CD4-positive, alpha-beta T cell treated with Interleukin-6 at 100 ng/mL for 8 hours (primary cell): ENCODE data around the gene LRP5.
"Not testable (repeated sequence)": the region's sequence is repeated elsewhere in the genome, so short reads cannot be mapped to it uniquely, and the experiment has no call there.

Experiments
- DNase-seq: peaks from one replicate; pipeline ENCODE4 v3.0.0-alpha.2; 2020; ENCODE audit warnings: mixed read lengths, low spot score

Gene LRP5

DNA sequence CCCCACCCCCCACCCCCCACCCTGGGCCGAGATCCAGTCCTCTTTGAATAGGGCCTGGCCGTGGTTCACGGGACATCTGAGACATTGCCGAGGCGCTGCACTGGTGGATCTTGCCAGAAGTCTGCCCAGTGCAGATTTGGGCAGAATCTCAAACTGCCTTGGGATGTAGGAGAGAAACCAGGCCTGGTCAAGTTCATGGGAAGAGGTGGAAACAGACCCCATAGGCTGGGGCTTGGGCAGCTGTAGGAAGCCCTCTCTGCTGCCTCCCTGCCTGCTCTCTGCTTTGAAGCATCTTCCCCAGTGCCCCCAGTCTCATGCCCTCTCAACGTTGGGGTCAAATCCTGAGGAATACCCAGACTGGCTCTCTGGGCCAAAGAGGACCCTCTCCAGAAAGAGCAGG lies 132.2 kb downstream of the LRP5 start:
- DNase-seq = no peak

DNA sequence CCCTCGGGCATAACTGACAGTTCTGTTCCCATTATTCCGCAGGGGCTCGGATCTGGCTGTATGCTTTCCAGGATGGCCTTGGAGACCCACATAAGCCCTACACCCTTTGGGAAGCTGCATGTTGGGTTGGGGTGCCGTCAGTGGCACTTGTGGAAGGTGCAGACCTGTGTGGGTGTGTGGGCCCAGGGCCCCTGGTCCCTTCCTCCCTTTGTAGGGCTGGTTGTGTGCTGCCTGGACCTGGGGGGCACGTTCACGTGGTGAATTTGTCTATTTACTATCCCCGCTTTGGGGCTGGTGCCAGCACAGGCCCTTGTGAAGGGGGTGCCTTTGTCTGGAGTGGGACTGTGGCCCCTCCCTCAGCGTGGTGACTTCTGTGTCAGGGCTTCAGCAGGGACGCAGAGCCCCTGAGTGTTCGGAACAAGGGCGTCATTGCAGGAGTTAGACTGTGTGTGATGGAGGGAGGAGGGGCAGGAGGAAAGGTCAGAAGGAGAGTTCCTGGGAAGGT lies 133.2 kb downstream of the LRP5 start:
- DNase-seq = no peak

DNA sequence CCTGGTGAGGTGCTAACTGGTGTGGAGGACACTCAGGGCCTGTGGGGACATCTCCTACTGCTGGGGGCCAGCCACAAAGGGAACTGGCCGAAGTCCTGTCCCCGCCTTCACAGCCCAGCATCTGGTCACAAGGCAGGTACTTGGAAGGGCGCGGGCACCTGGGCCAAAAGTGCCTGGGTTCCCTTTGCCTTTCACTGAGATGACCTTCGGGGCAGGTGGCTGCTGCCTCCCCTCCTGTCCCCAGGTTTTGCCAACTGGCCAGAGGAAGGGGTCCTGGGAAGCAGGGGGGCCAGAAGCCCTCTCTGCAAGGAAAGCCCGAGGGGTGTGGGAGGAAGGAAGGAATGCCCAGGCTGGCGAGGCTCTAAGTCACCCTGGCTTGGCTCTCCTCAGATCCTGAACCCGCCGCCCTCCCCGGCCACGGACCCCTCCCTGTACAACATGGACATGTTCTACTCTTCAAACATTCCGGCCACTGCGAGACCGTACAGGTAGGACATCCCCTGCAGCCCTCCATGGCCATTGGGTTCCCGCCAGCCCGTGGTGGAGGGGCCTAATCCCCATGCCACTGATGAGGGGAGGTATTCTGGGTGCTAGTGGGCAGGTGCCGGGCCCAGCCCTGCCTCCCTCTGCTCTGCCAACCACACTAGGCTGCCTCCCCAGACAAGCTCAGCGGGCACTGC lies 133.8 kb downstream of the LRP5 start:
- DNase-seq = no peak

DNA sequence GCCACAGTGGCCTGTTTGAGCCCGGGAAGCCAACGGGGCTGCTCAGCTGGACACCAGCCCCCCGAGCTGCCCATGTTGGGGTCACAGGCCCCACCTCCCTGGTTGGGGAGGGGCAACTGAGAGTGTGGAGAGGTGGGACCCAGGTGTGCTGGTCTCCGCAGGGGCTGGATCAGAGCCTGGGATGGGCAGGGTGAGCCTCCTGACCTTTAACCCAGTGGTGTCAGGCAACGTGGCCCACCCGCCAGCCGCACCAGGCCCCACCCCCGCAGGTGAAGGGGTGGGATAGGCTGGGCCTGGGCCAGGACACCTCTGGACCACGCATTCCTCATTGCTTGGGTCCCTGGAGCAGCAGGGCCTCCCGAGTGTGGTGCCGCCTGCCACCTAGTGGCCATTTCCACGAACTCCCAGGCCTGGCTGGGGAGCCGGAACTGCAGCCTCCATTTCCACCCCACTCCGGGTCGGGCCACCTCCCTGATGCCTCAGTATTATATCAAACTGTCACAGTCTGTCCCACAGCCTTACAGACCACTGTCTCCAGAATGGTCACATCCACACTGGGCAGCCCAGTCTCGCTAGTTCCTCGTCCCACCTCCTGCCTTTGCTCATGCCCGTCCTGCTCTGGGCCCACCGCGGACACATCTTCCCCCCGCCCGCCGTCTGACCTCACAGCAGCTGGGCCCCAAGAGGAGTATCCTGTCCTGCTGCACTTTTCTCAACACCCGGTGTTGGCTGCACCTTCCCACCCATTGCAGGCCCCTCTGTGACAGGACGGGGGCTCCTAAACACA lies 134.8 kb downstream of the LRP5 start:
- DNase-seq = peak; percentile 72

DNA sequence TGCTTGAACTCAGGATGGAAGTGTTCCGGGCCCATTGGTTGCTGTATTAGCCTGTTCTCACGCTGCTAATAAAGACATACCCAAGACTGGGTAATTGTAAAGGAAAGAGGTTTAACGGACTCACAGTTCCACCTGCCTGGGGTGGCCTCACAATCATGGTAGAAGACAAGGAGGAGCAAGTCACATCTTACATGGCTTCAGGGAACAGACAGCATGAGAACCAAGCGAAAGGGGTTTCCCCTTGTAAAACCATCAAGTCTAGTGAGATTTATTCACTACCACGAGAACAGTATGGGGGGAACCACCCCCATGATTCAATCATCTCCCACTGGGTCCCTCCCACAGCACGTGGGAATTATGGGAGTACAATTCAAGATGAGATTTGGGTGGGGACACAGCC lies 135.5 kb downstream of the LRP5 start:
- not testable (repeated sequence) for DNase-seq

DNA sequence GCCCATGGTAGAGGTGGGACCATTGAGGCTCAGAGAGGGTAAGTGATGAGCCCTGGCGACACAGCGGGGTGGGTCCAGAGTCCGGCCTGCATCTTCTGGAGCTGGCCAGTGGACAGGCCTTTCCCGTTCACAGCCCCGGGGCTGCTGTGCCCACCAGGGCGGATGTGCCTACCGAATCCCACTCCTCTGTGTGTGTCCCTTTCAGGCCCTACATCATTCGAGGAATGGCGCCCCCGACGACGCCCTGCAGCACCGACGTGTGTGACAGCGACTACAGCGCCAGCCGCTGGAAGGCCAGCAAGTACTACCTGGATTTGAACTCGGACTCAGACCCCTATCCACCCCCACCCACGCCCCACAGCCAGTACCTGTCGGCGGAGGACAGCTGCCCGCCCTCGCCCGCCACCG lies 136.2 kb downstream of the LRP5 start:
- no peak for DNase-seq

DNA sequence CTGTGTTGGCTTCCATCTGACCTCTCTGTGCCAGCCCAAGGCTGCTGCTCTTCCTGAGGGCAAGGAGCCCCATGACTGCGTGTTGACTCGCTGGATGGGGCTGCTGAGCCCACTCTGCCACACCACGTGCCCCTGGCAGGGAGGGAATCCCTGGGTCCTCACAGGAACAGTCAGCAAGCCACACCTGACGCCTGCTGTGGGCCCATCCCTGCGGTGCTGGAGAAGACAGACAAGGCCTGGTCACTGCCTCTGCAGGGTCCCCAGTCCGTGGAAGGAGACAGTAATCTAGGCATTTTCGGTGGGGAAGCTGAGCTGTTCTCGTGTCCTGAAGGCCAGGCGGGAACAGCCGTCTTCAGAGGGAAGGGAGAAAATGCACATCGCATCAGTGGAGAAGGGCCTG lies 137.6 kb downstream of the LRP5 start:
- no peak for DNase-seq

DNA sequence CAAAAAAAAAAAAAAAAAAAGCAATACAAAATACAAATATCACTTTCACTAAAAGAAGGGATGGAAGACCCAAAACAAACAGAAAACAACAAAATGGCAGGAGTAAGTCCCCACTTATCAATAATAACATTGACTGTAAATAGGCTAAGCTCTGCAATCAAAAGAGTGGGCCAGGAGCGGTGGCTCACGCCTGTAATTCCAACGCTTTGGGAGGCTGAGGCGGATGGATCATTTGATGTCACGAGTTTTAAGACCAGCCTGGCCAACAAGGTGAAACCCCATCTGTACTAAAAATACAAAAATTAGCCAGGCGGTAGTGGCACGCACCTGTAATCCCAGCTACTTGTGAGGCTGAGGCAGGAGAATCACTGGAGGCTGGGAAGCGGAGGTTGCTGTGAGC lies 138.3 kb downstream of the LRP5 start:
- DNase-seq = no peak

DNA sequence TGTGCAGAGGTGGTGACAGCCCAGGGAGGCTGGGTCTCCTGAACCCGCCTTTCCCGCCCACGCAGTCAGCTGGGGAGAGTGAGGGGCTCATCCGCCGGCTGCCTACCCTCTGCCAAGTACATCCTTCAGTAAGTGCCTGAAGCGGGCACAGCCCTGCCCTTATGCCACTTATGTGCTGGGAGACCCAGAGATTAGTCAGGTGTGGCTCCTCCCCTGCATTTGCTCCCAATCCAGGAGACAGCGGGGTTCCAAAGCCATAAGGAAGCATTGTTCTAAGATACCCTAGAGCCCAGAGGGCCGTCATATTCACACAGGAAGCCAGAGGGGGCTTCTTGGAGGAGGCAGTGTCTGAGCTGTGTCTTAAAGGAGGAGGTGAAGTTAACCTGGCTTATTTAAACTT lies 142.4 kb downstream of the LRP5 start:
- no peak for DNase-seq

DNA sequence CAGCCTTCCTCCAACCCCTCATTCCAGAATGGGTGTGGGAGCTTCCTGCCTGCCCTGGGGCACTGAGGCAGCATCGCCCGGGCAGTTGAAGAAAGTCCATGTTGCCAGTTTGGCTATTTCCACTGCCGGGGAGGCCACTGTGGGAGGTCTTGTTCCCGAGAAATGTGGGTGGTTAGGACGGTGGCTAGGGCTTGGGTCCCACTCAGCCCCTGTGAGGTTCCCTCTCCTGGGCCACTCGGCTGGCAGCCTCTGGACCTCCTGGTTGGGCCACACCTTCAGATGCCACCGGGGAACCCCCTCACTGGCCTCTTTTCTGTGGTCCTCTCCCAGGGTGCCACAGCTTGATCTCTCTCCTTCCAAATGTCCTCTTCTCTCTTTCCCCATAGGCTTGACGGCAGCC lies 143.1 kb downstream of the LRP5 start:
- DNase-seq = no peak

DNA sequence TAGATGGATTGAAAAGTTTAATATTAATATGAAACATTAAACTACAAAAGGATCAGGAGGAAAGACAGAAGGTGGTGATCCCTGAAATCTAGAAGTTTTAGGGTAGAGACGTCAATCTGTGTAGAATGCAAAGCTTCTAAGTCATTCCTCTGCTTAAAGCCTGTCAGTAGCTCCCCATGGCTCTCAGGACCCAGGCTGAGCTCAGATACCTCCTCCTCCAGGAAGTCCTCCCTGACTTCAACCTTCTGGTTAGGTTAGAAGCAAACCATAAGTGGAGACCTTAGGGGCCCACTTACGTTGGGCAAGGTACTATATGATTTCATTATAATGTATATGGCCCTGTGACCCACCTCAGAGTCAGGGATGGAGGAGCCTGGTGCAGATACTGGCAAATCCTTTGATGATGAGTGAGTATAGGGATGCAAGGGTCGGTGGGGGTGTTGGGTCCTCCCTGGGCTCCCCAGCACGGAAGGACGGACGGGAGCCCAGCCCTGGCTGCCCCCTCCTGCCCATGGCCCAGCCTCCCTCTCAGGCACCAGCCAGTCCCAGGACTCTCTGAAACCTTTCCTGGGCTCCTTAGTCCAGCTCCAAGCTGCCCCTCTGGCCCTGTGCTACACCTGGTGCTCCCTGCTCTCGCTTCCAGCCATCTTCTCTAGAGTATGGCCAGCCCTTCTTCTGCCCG lies 145.0 kb downstream of the LRP5 start:
- no peak for DNase-seq

DNA sequence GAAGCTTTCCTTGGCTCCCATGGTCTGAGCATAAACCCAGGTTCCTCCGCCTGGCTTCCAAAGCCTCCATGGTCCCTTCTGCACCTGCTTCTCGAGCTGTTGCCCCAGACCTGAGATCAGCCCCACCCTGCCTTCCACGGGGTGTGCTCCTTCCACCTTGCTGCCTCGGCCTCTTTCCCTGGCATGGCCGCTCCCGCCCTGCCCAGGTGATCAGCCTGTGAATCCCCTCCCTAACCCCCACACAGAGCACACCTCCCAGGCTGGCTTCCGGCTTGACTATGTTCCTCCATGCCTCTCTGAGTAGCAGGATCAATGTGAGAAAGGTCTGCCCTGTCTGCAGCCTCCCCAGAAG lies 145.5 kb downstream of the LRP5 start:
- no peak for DNase-seq

DNA sequence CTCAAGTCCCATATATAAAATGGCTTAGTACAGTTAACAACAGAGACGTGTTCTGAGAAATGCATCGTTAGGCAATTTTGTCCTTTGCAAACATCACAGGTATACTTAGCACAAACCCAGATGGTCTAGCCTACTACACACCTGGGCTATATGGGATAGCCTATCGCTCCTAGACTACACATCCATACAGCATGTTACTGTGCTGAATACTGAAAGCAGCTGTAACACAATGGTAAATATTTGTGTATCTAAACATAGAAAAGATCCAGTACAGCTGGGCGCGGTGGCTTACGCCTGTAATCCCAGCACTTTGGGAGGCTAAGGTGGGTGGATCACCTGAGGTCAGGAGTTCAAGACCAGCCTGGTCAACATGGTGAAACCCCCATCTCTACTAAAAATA lies 145.9 kb downstream of the LRP5 start:
- DNase-seq = not testable (repeated sequence)

DNA sequence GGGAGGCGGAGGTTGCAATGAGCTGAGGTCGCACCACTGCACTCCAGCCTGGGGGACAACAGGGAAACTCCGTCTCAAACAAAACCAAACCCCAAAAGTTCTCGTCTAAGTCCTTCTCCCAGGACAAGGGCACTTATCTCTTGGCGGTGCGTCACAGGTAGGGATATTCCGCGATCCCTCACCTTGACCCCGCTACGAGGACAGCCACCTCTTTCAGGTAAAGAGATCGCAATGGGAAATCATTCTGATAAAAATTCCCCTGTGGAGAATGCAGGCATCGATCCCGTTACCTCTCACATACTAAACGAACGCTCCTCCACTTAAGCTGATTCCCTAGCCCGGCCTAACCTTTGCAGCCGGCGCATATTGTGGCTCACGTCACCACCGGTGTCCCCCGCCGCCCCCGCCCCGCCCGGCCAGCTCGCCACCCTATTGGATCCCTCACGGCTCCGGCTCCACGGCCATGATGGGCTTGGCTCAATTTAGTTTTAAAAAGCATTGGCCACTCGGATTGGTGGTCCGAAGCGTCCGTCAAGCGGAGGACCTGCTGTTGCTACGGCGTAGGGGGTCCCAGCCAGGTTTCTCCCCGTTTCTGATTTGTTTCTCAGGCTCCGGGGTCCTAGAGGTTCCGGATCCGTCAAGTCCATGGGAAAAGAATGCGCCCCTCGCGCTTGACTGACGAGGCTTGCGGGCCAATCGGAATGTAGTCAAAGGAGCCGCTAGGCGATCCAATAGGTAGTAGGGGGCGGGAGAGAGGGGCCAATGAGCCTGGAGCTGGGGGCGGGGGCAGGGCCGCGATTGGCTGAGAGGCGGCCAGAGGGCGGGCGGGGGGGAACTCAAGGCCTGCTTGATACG lies 147.7 kb downstream of the LRP5 start:
- DNase-seq = peak; percentile 95

DNA sequence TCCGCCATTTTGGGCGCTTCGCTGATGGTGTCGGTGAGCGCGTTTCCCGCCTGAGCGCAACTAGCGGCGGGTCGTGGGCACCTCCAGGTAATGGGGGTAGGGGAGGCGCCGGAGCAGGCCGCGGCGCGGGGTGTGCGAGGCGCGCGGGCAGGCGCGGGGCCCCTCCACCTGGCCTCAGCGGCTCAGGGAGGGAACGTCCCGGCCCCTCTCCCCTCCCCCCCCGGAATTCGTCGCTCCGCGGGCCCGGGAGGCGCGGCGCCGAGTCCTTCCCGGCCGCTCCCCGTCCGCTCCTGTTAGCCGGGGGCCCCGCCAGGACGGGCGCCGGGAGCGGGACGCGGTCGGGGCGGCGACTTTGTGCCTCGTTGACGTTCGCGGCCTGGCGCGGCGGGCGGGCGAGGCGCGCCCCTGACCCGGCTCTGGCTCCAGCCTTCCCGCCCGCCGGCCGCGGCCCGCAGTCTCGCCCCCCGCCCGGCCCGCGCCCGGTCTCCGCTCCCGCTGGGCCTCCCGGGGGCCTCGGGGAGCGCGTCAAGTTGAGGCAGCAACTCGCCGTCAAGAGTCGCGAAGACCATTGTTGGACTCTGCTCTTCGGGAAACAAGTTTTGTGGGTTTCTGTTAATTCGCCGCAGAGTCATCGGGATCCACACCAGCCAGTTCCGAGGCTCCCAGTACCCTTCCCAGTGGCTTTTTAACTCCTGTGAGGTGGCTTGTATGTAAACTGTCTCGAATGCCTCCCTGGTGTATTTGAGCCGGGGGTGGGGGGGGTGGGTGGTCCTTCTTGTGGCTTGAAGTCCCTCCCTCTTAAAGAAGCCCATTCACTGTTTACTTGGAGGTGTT lies 148.6 kb downstream of the LRP5 start, which contains the start of gene PPP6R3:
Gene PPP6R3 (plus strand): TSS at position 12 of the 834 bp plus-strand sequence. CDS start 76,913 bp downstream, outside the sequence.
- peak; percentile 15 for DNase-seq

DNA sequence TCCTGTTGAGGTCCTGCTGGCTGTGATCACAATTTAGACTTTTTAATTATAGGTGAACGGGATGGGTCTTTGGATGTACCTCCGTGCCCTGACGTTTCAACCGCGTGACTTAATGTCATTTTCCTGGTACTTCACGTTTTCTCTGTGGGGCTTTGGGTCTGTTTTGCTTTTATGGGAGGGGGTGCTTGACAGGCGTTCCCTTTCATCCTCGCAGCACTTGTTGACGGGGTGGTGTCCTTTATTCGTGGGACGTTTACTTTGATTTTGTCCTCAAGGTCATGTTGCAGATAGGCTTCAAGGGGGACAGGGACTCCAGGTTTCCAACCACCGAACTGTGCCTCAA lies 149.2 kb downstream of the LRP5 start:
- DNase-seq = no peak

DNA sequence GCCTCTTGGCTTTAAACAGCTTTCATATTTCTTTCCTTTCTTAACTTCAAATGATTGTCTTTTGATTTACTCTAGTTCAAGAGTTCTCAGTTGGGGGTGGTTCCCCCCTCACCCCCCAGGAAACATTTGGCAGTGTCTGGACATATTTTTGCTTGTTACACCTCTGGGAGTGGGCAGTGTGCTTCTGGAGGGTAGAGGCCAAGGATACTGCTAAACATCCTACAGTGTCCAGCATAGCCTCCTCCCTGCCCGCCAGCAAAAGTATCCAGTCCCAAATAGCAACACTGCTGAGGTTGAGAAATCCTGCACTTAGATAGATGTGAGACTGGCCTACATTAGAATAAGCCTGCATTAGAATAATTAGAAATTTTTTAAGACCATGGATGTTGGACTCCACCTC lies 151.3 kb downstream of the LRP5 start:
- no peak for DNase-seq

DNA sequence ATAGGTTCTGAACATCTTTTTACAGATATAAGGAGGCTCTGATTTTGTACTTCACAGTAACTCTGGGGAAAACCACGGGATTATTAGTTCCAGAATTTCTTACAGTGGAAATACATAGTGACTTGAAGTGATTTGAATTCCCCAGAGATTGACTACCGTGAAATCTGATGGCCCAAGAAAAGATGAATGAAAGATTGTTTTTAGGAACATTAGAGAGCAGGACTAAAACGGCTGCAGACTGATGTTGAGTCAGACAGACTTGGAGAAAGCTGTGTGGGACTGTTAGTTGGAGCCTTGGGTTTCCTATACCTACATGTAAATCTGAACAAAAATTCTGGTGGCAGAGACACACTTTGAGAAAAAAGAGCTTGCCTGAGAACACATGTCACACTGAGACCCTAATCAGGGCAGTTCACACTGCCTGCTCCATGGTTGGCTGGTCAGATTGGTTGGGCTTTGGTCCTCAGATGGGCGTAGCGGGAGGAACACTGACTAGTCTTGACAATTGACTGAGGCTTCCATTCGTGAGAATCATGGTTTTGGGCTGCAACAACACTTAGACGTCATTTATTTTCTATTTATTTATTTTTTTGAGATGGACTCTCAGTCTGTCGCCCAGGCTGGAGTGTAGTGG lies 154.9 kb downstream of the LRP5 start:
- no peak for DNase-seq

DNA sequence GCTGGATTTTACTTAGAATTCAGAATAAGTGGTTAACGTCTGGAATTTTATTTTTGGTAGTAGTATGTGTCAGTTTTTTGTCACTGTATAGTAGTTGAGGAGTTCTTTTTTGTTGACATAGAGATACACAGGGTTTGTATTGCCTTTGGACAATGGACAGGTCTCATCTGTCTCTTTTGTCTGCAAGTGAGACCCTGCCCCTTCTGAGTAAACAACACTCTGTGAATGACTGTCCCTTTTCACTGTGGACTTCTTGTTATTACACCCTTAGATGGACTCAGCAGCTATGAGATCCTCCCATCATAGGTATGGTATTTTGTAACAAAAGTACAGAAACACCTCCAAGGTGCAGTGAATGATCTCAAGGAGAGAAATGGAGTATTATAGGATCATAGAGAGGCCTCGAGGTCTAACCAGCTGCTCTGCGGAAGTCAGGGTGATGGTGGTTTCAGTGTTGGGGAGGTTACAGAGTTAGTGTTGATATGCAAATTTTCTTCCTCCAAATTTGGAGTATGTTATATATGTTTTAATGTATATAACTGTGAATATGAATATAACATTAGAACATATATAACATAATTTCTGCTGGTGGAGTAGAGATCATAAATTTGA lies 155.9 kb downstream of the LRP5 start:
- DNase-seq = peak; percentile 24

DNA sequence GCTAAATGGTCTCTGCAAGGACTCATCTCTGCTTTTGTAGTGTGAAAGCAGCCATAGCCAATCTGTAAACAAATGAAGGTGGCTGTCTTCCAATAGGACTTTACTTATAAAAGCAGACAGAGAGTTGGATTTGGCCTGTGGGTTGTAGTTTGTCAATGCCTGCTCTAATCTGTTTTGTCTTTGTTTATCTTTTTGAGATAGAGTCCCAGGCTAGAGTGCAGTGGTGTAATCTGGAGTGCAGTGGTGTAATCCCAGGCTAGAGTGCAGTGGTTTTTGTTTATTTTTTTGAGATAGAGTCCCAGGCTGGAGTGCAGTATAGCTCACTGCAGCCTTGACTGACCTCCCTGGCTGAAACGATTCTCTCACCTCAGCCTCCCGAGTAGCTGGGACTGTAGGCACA lies 156.7 kb downstream of the LRP5 start:
- DNase-seq = no peak
